Measurements from ENCODE around the gene XYLT1. TPM values are rescaled to one million over a fixed set of nuclear protein-coding genes. Genes with fewer than 3 reads are reported as not detected.

Gene XYLT1
- total RNA-seq, 1 experiment from 2014 or later, result 25.0 TPM

DNA sequence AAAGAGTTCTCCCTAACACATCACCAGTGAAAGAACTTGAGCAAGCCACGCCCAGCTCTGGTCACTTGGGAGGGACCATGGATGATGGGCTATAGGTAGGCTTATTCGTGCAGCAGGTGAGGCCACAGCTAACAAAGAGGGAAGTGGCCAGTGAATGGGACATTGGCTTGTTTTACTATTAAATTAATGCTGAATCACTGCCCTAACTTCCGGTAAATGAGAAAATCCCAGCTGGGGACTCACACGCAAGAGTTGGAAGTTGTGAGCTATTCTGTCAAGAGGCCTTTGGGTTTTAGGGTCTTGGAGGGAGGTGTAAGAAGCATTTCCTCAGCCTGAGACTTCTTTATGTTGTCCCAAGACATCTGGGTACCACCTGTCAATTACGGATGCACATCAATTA, 315.3 kb downstream of the XYLT1 start (continued):
- TF ChIP-seq, protein P1, sequence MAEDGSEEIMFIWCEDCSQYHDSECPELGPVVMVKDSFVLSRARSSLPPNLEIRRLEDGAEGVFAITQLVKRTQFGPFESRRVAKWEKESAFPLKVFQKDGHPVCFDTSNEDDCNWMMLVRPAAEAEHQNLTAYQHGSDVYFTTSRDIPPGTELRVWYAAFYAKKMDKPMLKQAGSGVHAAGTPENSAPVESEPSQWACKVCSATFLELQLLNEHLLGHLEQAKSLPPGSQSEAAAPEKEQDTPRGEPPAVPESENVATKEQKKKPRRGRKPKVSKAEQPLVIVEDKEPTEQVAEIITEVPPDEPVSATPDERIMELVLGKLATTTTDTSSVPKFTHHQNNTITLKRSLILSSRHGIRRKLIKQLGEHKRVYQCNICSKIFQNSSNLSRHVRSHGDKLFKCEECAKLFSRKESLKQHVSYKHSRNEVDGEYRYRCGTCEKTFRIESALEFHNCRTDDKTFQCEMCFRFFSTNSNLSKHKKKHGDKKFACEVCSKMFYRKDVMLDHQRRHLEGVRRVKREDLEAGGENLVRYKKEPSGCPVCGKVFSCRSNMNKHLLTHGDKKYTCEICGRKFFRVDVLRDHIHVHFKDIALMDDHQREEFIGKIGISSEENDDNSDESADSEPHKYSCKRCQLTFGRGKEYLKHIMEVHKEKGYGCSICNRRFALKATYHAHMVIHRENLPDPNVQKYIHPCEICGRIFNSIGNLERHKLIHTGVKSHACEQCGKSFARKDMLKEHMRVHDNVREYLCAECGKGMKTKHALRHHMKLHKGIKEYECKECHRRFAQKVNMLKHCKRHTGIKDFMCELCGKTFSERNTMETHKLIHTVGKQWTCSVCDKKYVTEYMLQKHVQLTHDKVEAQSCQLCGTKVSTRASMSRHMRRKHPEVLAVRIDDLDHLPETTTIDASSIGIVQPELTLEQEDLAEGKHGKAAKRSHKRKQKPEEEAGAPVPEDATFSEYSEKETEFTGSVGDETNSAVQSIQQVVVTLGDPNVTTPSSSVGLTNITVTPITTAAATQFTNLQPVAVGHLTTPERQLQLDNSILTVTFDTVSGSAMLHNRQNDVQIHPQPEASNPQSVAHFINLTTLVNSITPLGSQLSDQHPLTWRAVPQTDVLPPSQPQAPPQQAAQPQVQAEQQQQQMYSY (CRISPR knock-in tag; IDR thresholded peaks at IDR 0.05), result no peak
- no peak for TF ChIP-seq ZNF138 (CRISPR knock-in tag; conservative IDR thresholded peaks at IDR 0.05)
- TF ChIP-seq, protein P2, sequence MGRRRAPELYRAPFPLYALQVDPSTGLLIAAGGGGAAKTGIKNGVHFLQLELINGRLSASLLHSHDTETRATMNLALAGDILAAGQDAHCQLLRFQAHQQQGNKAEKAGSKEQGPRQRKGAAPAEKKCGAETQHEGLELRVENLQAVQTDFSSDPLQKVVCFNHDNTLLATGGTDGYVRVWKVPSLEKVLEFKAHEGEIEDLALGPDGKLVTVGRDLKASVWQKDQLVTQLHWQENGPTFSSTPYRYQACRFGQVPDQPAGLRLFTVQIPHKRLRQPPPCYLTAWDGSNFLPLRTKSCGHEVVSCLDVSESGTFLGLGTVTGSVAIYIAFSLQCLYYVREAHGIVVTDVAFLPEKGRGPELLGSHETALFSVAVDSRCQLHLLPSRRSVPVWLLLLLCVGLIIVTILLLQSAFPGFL (CRISPR knock-in tag; IDR thresholded peaks at IDR 0.05; ENCODE audit: borderline replicate concordance), result no peak
- TF ChIP-seq, protein P3, sequence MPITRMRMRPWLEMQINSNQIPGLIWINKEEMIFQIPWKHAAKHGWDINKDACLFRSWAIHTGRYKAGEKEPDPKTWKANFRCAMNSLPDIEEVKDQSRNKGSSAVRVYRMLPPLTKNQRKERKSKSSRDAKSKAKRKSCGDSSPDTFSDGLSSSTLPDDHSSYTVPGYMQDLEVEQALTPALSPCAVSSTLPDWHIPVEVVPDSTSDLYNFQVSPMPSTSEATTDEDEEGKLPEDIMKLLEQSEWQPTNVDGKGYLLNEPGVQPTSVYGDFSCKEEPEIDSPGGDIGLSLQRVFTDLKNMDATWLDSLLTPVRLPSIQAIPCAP (CRISPR knock-in tag; IDR thresholded peaks at IDR 0.05), result no peak

DNA sequence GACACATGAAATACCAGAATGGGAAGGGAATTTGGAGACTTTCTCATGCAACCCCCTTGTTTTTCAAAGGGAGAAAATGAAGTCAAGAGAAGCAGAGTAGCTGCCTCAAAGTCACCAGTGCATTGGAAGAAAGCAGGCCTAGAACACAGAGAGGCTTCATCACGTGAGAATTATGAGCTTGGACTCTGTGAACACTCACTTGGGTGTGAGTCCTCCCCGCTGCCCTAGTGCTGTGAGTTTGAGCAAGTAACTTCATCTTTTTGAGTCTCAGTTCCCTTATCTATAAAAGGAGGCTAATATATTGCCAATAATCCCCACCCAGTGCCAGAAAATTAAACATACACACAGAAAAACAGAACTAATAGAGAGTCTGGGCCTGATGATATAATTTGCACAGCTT, 315.8 kb downstream of the XYLT1 start:
- Mint-ChIP-seq H3K4me3 (no peak overlapping the region), H3K4me1 (peaks cover 4% of the 10 kb centered on the region), H3K27ac (no peak overlapping the region), H3K36me3 (no peaks in the 10 kb centered on the region), H3K9me3 (no peaks in the 10 kb centered on the region), H3K27me3 (ENCODE audit: low read depth) (no peaks in the 10 kb centered on the region)
- TF ChIP-seq, protein P4, sequence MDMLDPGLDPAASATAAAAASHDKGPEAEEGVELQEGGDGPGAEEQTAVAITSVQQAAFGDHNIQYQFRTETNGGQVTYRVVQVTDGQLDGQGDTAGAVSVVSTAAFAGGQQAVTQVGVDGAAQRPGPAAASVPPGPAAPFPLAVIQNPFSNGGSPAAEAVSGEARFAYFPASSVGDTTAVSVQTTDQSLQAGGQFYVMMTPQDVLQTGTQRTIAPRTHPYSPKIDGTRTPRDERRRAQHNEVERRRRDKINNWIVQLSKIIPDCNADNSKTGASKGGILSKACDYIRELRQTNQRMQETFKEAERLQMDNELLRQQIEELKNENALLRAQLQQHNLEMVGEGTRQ (CRISPR knock-in tag; IDR thresholded peaks at IDR 0.05), result no peak
- TF ChIP-seq, protein P5, sequence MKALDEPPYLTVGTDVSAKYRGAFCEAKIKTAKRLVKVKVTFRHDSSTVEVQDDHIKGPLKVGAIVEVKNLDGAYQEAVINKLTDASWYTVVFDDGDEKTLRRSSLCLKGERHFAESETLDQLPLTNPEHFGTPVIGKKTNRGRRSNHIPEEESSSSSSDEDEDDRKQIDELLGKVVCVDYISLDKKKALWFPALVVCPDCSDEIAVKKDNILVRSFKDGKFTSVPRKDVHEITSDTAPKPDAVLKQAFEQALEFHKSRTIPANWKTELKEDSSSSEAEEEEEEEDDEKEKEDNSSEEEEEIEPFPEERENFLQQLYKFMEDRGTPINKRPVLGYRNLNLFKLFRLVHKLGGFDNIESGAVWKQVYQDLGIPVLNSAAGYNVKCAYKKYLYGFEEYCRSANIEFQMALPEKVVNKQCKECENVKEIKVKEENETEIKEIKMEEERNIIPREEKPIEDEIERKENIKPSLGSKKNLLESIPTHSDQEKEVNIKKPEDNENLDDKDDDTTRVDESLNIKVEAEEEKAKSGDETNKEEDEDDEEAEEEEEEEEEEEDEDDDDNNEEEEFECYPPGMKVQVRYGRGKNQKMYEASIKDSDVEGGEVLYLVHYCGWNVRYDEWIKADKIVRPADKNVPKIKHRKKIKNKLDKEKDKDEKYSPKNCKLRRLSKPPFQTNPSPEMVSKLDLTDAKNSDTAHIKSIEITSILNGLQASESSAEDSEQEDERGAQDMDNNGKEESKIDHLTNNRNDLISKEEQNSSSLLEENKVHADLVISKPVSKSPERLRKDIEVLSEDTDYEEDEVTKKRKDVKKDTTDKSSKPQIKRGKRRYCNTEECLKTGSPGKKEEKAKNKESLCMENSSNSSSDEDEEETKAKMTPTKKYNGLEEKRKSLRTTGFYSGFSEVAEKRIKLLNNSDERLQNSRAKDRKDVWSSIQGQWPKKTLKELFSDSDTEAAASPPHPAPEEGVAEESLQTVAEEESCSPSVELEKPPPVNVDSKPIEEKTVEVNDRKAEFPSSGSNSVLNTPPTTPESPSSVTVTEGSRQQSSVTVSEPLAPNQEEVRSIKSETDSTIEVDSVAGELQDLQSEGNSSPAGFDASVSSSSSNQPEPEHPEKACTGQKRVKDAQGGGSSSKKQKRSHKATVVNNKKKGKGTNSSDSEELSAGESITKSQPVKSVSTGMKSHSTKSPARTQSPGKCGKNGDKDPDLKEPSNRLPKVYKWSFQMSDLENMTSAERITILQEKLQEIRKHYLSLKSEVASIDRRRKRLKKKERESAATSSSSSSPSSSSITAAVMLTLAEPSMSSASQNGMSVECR (CRISPR knock-in tag; IDR thresholded peaks at IDR 0.05; ENCODE audit: borderline replicate concordance), result no peak
- TF ChIP-seq FOXP1 (CRISPR knock-in tag; IDR thresholded peaks at IDR 0.05; ENCODE audit: borderline replicate concordance), result no peak
- DNase-seq (ENCODE audit: low spot score) (no peak), ATAC-seq (no peak)
- ChIA-PET POLR2A (no interaction called here), CTCF (interaction anchor here (2.1 kb wide), 1 partner anchor 39 kb away, joined by 8 read pairs; no protein-coding TSS in a partner anchor)

DNA sequence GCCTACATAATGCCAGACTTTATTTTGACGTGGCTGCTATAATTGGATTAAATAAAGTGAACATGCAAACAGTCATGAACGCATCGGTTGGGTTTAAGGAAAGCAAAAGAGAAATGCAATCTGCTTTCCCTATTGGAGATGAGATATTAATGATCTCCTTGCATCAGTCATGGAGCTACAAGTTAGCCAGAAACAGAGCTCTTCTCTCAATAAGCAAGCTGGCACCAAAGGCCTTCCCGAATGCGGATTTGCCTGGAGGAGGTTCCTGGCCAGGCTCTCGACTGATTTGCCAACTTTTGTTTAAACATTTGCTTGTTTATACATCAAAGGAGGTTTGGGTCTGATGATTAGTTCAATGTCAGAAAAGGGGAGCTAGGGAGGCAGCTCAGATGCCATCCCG, 318.4 kb downstream of the XYLT1 start:
- Mint-ChIP-seq H3K36me3 (no peaks in the 10 kb centered on the region), H3K4me3 (no peak overlapping the region), H3K4me1 (no peaks in the 10 kb centered on the region), H3K9me3 (no peaks in the 10 kb centered on the region), H3K27ac (no peak overlapping the region), H3K27me3 (ENCODE audit: low read depth) (no peaks in the 10 kb centered on the region)
- ATAC-seq (no peak), DNase-seq (ENCODE audit: low spot score) (no peak)
- ChIA-PET POLR2A (no interaction called here), CTCF (interaction anchor here (0.8 kb wide), 1 partner anchor 42 kb away, joined by 4 read pairs; no protein-coding TSS in a partner anchor)
- TF ChIP-seq ZNF219 (CRISPR knock-in tag; IDR thresholded peaks at IDR 0.05; ENCODE audit: borderline replicate concordance), result no peak
- TF ChIP-seq NR1H2 (CRISPR knock-in tag; IDR thresholded peaks at IDR 0.05), result no peak
- no peak for TF ChIP-seq NFATC4 (CRISPR knock-in tag; IDR thresholded peaks at IDR 0.05)
- no peak for TF ChIP-seq ZNF121 (CRISPR knock-in tag; IDR thresholded peaks at IDR 0.05)
- no peak for TF ChIP-seq OVOL2 (CRISPR knock-in tag; IDR thresholded peaks at IDR 0.05; ENCODE audit: borderline replicate concordance)
- TF ChIP-seq, protein P6, sequence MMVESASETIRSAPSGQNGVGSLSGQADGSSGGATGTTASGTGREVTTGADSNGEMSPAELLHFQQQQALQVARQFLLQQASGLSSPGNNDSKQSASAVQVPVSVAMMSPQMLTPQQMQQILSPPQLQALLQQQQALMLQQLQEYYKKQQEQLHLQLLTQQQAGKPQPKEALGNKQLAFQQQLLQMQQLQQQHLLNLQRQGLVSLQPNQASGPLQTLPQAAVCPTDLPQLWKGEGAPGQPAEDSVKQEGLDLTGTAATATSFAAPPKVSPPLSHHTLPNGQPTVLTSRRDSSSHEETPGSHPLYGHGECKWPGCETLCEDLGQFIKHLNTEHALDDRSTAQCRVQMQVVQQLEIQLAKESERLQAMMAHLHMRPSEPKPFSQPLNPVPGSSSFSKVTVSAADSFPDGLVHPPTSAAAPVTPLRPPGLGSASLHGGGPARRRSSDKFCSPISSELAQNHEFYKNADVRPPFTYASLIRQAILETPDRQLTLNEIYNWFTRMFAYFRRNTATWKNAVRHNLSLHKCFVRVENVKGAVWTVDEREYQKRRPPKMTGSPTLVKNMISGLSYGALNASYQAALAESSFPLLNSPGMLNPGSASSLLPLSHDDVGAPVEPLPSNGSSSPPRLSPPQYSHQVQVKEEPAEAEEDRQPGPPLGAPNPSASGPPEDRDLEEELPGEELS (CRISPR knock-in tag; IDR thresholded peaks at IDR 0.05), result no peak
- TF ChIP-seq, protein P7, sequence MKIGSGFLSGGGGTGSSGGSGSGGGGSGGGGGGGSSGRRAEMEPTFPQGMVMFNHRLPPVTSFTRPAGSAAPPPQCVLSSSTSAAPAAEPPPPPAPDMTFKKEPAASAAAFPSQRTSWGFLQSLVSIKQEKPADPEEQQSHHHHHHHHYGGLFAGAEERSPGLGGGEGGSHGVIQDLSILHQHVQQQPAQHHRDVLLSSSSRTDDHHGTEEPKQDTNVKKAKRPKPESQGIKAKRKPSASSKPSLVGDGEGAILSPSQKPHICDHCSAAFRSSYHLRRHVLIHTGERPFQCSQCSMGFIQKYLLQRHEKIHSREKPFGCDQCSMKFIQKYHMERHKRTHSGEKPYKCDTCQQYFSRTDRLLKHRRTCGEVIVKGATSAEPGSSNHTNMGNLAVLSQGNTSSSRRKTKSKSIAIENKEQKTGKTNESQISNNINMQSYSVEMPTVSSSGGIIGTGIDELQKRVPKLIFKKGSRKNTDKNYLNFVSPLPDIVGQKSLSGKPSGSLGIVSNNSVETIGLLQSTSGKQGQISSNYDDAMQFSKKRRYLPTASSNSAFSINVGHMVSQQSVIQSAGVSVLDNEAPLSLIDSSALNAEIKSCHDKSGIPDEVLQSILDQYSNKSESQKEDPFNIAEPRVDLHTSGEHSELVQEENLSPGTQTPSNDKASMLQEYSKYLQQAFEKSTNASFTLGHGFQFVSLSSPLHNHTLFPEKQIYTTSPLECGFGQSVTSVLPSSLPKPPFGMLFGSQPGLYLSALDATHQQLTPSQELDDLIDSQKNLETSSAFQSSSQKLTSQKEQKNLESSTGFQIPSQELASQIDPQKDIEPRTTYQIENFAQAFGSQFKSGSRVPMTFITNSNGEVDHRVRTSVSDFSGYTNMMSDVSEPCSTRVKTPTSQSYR (CRISPR knock-in tag; IDR thresholded peaks at IDR 0.05), result no peak
- no peak for TF ChIP-seq GRHL2 (CRISPR knock-in tag; IDR thresholded peaks at IDR 0.05; ENCODE audit: insufficient replicate concordance, severe bottlenecking)
- TF ChIP-seq RELA (CRISPR knock-in tag; IDR thresholded peaks at IDR 0.05; ENCODE audit: borderline replicate concordance), result no peak
